Measurements from ENCODE around the gene TPK1.

DNA sequence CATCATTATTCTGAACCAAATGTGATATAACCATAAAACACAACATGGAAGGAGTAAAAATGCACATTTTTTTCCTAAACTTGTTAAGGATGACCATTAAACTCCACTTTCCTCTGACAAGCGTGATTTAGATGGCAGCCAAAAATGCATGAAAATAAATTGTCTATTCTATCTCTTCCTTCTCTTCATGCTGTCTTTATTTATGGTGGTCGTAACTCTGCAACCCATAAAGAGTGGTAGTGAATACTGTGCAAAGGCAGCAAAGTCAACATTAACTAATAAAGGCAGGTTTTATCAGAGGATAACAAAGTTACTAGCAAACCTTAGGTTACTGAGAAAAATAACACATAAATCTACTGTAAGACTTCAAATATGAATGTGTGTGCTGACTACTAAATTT is 106.6 kb downstream of the TPK1 start:
- TF ChIP-seq CTCF (conservative IDR thresholded peaks at IDR 0.05 in 1 of 2, IDR thresholded peaks at IDR 0.05 in 1 of 2; ENCODE audit: extremely low read depth in 1 of 2, insufficient read depth in 1 of 2, low read depth in 1 of 2, low read length in 2 of 2): no peak
- no peak for TF ChIP-seq EZH2 (IDR thresholded peaks at IDR 0.05; ENCODE audit: borderline replicate concordance, low read length)
